H54 (cell line): Measurements from ENCODE around the gene RACGAP1.

Experiments
- DNase-seq: peaks from one replicate; pipeline ENCODE4 v3.0.0; 2011; ENCODE audit warnings: low spot score, mixed read lengths; ENCODE audit not compliant: insufficient read length
- FAIRE-seq: peaks from 3 replicates; lab custom pipeline; 2011; peaks lifted over from hg19 to GRCh38; lab: Jason Lieb, UNC
- POLR2A ChIP-seq: IDR thresholded peaks from 2 replicates; pipeline ENCODE4 v1.6.1; 2011; ENCODE audit warnings: low read depth, mild to moderate bottlenecking, low read length

The RACGAP1 gene

DNA sequence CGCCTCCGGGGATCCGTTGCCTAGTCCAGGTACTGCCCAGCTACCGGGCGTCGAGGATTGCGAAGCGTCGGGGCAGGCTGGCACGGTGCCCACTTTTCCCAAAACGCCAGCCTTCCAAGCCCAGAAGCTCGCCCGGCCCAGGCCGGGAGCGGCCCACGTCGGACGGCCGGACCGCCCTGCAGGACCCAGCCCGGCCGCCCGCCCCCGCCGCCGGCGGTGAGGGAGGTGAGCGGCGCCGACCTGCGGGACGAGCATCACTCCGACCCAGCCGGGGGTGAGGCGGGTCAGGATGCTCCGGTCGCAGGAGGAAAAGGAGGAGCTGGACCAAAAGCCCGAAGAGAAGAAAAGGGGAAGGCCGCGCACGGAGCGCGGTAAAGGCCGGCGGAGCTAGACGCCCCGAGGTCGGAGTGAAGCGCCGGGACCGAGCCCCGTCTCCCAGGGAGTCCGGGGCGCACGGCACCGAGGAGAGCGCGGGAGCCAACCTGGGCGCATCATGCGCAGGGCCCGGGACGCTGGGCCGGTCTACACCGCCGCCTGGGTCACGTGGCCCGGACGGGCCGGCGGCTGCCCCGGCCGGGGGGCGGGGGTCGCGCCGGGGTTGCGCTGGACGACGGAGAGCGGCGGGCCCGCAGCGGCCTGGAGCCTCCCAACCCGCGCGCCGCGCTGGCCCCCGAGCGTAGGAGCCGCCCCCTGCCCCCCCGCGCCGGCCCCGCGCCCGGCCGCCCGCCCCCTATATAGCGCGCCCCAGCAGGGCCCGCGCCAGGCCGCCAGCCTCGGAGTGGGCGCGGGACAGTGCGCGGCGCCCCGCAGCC, 64.0 kb downstream of the RACGAP1 start, which contains the start of gene AQP5:
Gene AQP5 (plus strand): TSS at position 762 of the 812 bp plus-strand sequence. CDS start 146 bp downstream, outside the sequence.
- DNase-seq (no peak), FAIRE-seq (no peak)
- TF ChIP-seq POLR2A, result no peak

DNA sequence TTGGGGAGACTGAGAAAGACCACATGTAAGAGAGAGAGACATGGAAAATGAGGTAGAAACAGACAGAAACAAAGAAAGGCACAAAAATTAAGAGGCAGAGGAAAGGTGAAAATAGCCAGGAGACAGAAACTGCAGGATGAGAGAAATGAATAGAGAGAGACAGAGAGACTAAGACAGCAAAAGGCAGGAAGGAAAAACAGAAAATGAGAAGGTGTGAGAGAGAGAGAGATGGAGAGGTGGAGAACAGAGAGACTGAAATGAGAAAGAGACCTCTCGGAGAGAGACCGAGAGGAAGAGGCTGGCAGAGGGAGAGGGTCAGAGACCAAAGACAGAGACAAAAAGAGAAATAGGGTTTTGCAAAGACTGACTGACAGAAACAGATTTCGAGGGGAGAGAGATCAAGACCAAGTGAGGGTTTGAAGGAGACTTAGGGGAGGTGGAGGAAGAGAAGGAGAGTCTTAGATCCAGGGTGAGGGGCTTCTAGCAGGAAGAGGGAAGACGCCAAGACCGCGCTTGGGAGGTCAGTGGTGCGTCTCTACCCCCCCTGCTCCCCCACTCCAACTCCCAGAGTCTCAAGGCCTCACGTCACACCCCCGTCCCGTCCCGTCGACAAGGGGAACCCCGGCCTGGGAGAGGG, 64.7 kb downstream of the RACGAP1 start:
- DNase-seq, result no peak
- no peak for TF ChIP-seq POLR2A
- FAIRE-seq, result no peak

DNA sequence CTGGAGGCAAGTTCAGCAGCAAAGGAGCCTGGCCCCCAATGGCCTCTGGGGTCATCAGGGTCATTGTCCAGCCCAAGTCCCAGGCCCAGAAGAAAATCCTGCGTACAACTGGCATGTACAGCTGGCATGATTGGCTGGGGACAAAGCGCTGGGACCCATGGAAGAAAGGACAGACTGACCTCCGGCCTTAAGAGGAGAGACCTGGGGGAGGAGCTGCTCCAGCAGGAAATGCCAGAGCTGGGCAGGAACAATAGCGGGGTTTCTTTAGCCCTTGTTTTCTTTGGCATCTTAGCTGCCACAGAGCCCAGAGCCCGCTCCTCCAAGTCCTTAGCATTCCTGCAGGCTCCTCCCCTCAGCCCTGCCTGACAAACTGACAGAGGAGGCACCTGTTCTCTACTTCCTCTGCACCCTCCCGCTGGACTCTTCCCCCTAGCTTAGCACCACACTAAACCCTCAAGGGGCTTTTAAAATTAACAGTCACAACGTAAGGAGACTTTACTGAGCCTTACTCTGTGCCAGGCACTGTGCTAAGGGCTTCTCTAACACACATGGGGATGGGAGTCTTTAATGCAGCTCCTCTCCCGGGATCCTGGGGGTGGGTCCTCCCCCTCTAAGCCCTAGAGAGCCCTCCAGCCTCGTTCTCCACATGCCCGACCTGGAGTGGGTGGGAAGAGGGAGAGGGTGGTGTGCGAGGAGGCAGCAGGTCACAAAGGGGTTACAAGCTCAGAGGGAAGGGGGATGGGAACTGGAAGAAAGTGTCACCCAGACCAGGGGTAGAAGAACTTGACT, 65.4 kb downstream of the RACGAP1 start:
- DNase-seq, result peak; percentile 100
- FAIRE-seq, result peak; percentile 83

DNA sequence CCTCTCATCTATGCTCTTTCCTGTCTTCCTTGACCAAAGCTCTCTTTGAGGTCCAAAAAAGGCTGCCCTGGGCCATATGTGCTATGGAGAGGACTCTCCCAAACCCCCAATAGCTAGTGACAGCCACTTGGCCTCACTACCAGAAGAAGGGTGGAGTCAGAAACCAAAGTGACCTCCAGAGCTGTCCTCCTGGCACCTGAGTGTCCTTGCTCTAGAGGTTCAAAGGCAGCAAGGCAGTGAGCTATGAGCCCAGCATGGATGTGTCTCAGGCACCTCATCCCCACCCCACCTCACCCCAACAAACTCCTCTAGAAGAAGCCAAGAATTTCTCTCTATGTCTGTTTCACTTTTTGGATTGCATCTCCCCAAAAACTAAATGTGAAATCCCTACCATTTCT, 67.7 kb downstream of the RACGAP1 start:
- DNase-seq, result no peak
- TF ChIP-seq POLR2A, result no peak
- no peak for FAIRE-seq

More for the DNA sequence above, 65.4 kb downstream of the RACGAP1 start:
- TF ChIP-seq POLR2A, result no peak

DNA sequence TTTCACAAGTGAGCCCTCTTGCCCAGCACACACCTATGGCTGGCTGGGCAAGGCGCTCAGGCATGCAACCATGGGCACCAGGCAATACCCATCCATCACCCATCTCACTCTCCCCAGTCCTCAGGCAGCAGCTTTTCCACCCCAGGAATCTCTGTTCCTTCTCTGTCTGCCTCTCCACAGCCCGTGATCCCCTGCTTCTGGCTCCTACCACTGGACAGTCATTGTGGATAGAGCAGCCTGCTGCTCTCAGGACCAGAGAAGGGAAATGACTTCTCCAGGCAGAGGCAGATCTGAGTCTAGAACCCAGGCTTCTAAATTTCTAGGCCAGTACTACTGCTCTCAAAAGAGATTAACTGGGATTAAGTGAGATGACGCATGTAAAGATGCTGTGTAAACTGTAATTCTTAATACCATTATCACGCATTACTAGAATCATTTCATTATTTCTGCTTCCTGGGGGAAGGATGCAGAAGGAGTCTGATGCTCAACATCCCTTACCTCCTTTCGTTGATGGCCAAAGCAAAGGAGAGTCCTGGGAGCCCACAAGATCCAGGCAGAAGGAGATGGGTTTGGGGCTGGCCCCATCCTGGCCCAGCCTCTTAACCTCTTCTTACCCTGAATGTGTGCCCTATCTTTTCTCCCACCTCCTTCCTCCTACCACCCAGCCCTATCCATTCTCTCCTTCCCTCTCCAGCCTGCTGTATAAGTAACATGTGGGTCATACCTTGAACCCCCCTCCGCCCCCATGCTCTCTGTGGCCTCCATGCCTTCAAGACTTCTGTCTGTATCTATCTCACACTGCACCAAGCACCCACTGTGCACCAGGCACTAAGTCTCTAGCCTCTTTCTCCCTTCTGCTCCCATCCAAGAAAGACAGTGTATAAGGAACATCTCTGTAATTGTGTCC, 68.4 kb downstream of the RACGAP1 start:
- no peak for FAIRE-seq
- TF ChIP-seq POLR2A, result no peak

DNA sequence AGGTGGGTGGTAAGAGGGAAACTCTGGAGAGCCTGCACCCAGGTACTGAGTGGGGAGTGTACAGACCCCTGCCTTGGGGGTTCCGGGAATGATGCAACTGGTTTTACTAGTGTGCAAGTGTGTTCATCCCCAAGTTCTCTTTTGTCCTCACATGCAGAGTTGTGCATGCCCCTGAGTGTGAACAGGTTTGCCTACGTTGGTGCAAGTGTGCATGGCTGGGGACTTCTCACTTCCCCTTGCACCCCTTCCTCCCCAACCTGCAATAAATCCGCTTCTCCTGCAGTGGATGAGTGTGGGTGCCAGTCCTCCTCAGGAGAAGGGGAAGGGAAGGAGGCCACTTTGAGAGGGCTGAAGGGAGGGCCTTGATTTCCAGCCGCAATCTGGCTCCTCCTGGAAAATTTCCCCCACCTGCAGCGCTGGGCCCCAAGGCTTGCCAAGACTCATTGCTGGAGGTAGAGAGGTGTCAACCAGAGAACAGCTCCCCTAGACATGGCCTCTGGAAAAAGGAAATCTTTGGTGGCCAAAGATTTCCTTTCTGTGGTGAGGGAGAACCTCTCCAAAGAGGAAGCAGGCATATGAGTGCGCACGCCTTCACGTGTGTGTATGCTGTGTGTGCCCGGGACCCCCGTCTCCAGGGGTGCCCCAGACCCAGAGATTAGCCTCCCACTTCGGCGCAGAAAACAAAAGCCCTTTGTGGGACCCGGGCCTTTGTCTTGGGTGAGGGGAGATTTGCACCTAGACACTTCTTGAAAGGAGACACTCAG, 69.2 kb downstream of the RACGAP1 start:
- no peak for TF ChIP-seq POLR2A
- no peak for DNase-seq
- FAIRE-seq, result no peak

More for the DNA sequence above, 68.4 kb downstream of the RACGAP1 start:
- DNase-seq, result no peak

DNA sequence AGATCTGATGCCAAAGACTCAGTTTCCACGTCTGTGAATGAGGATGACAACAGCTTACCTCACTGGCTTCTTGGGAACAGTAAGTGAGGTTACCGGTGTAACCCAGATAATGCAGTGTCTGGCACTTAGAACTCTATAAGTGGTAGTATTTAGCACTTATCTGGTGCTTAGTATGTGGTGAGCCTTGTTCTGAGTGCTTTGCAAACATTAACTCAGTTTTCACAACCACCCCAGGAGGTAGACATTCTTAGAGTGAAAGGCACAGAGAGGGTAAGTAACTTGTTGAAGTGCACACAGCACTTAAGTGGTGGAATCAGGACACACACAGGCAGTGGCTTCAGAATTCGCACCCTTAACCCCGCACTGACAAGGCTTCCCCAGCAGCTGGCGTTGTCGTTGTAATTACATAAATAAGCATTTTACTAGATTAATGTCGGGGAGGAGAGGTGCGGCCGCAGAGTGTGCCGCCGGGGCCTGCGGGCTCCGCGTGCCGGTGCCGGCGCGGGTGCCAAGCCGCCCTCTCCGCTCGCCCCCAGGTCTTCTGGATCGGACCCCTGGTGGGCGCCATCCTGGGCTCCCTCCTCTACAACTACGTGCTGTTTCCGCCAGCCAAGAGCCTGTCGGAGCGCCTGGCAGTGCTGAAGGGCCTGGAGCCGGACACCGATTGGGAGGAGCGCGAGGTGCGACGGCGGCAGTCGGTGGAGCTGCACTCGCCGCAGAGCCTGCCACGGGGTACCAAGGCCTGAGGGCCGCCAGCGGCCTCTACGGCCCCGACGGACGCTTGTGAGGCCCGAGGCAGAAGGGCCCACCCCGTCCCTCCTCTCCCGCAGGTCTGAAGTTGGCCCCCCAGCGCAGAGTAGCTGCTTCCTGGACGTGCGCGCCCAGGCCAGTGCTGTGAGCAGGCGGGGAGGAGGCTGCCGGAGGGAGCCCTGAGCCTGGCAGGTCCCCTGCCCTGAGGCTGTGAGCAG, 70.1 kb downstream of the RACGAP1 start:
- TF ChIP-seq POLR2A, result no peak
- FAIRE-seq (no peak), DNase-seq (no peak)

DNA sequence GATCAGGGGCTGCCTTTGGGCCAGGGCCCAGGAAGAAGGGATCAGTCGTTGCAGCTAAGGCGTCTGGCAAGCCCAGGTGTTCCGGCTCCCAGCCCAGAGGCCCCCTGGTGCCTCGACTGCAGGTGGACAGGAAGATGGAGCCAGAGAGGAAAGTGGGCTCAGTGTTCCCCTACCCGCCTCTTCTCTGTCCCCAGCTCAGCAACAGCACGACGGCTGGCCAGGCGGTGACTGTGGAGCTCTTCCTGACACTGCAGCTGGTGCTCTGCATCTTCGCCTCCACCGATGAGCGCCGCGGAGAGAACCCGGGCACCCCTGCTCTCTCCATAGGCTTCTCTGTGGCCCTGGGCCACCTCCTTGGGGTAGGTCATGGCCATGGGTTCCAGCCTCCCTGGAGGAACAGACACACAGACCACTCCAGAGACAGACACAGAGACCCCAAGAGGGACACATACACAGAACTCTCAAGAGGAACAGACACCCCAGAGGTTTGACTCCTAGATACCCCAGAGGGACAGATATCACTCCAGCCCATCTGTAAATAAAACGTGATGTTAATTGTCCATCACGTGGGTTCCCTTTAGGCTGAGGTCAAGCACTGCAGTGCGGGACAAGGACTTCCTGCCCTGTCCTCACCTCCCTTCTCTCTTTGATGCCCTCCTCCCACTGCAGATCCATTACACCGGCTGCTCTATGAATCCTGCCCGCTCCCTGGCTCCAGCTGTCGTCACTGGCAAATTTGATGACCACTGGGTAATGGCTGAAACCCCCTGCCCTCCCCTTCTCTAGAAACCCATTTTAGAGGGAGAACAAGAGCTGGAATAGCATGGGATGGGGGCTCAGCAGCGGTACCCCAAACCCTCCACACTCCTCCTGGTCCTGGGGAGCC, 71.1 kb downstream of the RACGAP1 start:
- no peak for FAIRE-seq

DNA sequence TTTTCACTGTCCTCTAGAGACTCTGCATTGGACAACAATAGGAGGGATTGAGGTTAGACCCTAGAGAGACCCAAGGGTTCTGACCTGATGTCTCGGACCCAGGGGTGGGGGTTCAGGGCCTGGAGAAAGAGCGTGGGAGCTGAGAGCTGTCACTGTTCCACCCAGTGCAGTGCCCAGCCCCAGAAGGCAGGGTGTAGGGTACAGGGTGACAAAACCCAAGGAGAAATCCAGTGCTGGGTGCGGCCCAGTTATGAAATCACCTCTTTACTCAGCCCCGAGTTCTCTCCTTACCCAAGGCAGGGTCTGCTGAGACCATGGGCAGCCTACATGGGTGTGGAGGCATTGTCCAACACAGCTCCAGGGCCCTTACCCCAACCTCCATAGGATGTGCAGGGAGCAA, 72.1 kb downstream of the RACGAP1 start:
- FAIRE-seq (no peak), DNase-seq (no peak)
- no peak for TF ChIP-seq POLR2A

More for the DNA sequence above, 71.1 kb downstream of the RACGAP1 start:
- no peak for DNase-seq
- no peak for TF ChIP-seq POLR2A

DNA sequence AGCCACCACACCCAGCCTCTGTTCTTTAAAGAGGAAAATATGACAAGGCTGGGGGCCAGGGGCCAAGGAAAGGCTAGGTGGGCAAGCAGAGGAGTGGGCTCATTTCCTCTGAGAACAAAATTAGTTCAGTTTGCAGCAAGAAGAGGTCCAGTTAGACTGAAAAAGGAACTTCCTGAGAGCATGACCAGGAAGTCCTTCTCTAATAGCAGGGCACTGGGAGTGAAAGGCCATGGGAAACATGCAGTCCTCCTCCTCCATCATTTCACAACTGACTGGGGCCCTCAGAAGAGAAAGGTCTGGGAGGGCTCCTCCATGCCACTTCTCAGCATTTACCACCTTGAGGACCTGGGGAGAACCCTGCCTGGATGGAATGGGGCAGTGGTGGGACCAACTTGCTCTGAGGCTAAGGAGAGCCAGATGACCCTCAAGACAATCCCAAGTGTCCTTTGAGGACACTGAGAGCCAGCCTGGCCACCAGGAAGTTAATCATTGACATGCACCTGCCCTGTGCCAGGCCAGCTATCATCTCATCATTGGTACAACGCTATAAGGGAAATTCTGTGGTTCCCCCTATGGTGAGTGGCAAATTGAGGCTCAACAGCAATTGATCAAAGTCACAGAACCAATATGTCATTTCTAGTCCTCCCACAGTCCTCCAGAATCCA, 72.8 kb downstream of the RACGAP1 start:
- DNase-seq (no peak), FAIRE-seq (no peak)
- TF ChIP-seq POLR2A, result no peak
